Loucy (cell line): ENCODE measurements around the gene KAT7.

Experiments used
- EZH2phosphoT487 ChIP-seq: fragments of 200-600 bp; IDR thresholded peaks from 2 replicates; pipeline ENCODE4 v1.6.1; 2018; ENCODE audit warnings: antibody characterized with exemption, mild to moderate bottlenecking, moderate library complexity, borderline replicate concordance
- TF ChIP-seq, protein P1 (sequence below): fragments of 200-600 bp; sonication (generic); conservative IDR thresholded peaks from 2 replicates; pipeline ENCODE4 v1.5.1; 2014; ENCODE audit warnings: mild to moderate bottlenecking, antibody characterized with exemption, low read length

GRCh38 chr17:49745175-49746139, 43.0 kb upstream of the KAT7 start:
- TF ChIP-seq, protein P1, sequence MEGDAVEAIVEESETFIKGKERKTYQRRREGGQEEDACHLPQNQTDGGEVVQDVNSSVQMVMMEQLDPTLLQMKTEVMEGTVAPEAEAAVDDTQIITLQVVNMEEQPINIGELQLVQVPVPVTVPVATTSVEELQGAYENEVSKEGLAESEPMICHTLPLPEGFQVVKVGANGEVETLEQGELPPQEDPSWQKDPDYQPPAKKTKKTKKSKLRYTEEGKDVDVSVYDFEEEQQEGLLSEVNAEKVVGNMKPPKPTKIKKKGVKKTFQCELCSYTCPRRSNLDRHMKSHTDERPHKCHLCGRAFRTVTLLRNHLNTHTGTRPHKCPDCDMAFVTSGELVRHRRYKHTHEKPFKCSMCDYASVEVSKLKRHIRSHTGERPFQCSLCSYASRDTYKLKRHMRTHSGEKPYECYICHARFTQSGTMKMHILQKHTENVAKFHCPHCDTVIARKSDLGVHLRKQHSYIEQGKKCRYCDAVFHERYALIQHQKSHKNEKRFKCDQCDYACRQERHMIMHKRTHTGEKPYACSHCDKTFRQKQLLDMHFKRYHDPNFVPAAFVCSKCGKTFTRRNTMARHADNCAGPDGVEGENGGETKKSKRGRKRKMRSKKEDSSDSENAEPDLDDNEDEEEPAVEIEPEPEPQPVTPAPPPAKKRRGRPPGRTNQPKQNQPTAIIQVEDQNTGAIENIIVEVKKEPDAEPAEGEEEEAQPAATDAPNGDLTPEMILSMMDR = no peak
- no peak for TF ChIP-seq EZH2phosphoT487
